Lower leg skin (tissue), 3 donors: Measurements from ENCODE around the gene EHMT1.

Experiments used
- POLR2A ChIP-seq, 2 donors: fragments of 450-650 bp; IDR thresholded peaks; one replicate each; pipeline ENCODE4 v1.6.1; 2016 to 2017; ENCODE audit warnings: antibody characterized with exemption in 2 of 2, mild to moderate bottlenecking in 1 of 2, moderate library complexity in 1 of 2
- TF ChIP-seq, protein P1 (sequence below), 3 donors: fragments of 450-650 bp; IDR thresholded peaks; one replicate each; pipeline ENCODE4 v1.5.1; 2016; ENCODE audit warnings: antibody characterized with exemption in 3 of 3, mild to moderate bottlenecking in 3 of 3, moderate library complexity in 2 of 3

DNA sequence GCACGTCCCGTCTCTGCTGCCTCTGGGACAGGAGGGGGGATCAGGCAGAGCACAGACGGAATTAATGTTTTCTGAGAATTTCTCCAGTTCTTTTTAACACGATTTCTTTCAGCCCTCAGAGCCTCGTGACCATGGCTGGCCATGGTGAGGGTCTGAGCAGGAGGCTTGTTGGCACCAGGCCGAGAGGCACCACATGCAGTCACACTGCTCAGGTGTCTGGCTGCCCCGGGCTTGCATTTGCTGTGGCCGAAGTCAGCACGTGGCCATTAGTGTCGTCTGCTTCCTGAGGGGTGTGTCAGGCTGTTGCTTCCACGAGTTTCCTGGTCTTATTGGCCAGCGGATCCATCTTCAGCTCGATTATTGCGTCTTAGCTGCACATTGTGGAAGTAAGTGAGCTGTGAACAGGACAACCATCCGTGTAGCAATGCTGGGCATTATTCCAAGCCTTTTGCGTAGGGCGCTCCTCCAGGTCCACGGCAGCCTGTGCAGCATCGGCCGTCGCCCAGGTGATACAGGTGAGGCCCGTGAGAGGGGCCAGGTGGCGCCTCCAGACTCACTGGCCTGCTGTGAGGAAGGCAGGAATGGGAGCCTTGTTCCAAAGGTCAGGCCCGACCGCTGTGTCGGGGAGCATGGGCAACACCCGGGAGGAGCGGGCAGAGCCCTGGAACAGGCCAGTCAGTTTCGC lies 144.6 kb downstream of the EHMT1 start:
- TF ChIP-seq, protein P1, sequence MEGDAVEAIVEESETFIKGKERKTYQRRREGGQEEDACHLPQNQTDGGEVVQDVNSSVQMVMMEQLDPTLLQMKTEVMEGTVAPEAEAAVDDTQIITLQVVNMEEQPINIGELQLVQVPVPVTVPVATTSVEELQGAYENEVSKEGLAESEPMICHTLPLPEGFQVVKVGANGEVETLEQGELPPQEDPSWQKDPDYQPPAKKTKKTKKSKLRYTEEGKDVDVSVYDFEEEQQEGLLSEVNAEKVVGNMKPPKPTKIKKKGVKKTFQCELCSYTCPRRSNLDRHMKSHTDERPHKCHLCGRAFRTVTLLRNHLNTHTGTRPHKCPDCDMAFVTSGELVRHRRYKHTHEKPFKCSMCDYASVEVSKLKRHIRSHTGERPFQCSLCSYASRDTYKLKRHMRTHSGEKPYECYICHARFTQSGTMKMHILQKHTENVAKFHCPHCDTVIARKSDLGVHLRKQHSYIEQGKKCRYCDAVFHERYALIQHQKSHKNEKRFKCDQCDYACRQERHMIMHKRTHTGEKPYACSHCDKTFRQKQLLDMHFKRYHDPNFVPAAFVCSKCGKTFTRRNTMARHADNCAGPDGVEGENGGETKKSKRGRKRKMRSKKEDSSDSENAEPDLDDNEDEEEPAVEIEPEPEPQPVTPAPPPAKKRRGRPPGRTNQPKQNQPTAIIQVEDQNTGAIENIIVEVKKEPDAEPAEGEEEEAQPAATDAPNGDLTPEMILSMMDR (IDR thresholded peaks at IDR 0.05) = no peak
- no peak for TF ChIP-seq POLR2A (IDR thresholded peaks at IDR 0.05)
